Measurements from ENCODE around the gene LINGO1. TPM values are rescaled to one million over a fixed set of nuclear protein-coding genes. Genes with fewer than 3 reads are reported as not detected.

The LINGO1 gene
- polyA plus RNA-seq, 3 donors: not detected

- Histone ChIP-seq H3K27ac (ENCODE audit: low read depth in 1 of 2, low read length in 2 of 2) (no peak overlapping the region), H3K4me3 (replicated peaks in 1 of 3; ENCODE audit: low read depth in 2 of 3, low read length in 3 of 3) (no peak overlapping the region), H4K20me1 (ENCODE audit: insufficient read depth, low read length) (no peaks in the 10 kb centered on the region), H3K9ac (ENCODE audit: insufficient read depth, low read length, poor library complexity, severe bottlenecking) (no peak overlapping the region), H3K79me2 (ENCODE audit: insufficient read depth, low read length) (no peaks in the 10 kb centered on the region), H3K9me3 (replicated peaks in 1 of 2; ENCODE audit: control insufficient read depth in 1 of 2, insufficient read depth in 1 of 2, low read length in 2 of 2) (no peaks in the 10 kb centered on the region), H3K4me2 (replicated peaks; ENCODE audit: extremely low read depth, low read length, poor library complexity, severe bottlenecking) (no peak overlapping the region), H3K36me3 (replicated peaks in 1 of 2; ENCODE audit: control insufficient read depth in 1 of 2, insufficient read depth in 2 of 2, low read length in 2 of 2) (no peaks in the 10 kb centered on the region), H3K4me1 (ENCODE audit: control insufficient read depth in 1 of 2, insufficient read depth in 2 of 2, low read length in 2 of 2) (no peaks in the 10 kb centered on the region), H3K27me3 (ENCODE audit: control insufficient read depth in 2 of 2, insufficient read depth in 2 of 2, low read length in 2 of 2) (no peaks in the 10 kb centered on the region), H2AFZ (ENCODE audit: insufficient read depth, low read depth, low read length, poor library complexity, severe bottlenecking) (no peak overlapping the region)
- Mint-ChIP-seq H3K36me3 (no peaks in the 10 kb centered on the region), H3K4me1 (no peaks in the 10 kb centered on the region), H3K9me3 (peaks cover 0 to 5% (median 0%) of the 10 kb centered on the region in 7 donors), H3K4me3 (no peak overlapping the region), H3K27me3 (ENCODE audit: low read depth in 3 of 3) (peaks cover 2 to 6% (median 2%) of the 10 kb centered on the region in 3 donors), H3K27ac (no peak overlapping the region)
- intact Hi-C loops (cut with micrococcal nuclease): no loop called here
- DNase-seq: no peak
- 95% methylated on average over 31 of the region's 31 CpGs for WGBS (ENCODE audit: insufficient coverage)
- TF ChIP-seq CTCF (IDR thresholded peaks at IDR 0.05): no peak
These were observed 17.2 kb downstream of the LINGO1 start for GRCh38 chr15:77615472-77615871.

GRCh38 chr15:77614251-77614806 is 18.4 kb downstream of the LINGO1 start:
- TF ChIP-seq CTCF (IDR thresholded peaks at IDR 0.05): no peak
- Histone ChIP-seq H3K4me2 (replicated peaks; ENCODE audit: extremely low read depth, low read length, poor library complexity, severe bottlenecking) (no peak overlapping the region), H3K79me2 (ENCODE audit: insufficient read depth, low read length) (no peaks in the 10 kb centered on the region), H3K4me3 (replicated peaks in 1 of 3; ENCODE audit: low read depth in 2 of 3, low read length in 3 of 3) (no peak overlapping the region), H3K36me3 (replicated peaks in 1 of 2; ENCODE audit: control insufficient read depth in 1 of 2, insufficient read depth in 2 of 2, low read length in 2 of 2) (no peaks in the 10 kb centered on the region), H2AFZ (ENCODE audit: insufficient read depth, low read depth, low read length, poor library complexity, severe bottlenecking) (no peak overlapping the region), H3K9ac (ENCODE audit: insufficient read depth, low read length, poor library complexity, severe bottlenecking) (no peak overlapping the region), H3K4me1 (ENCODE audit: control insufficient read depth in 1 of 2, insufficient read depth in 2 of 2, low read length in 2 of 2) (no peaks in the 10 kb centered on the region), H3K9me3 (replicated peaks in 1 of 2; ENCODE audit: control insufficient read depth in 1 of 2, insufficient read depth in 1 of 2, low read length in 2 of 2) (no peaks in the 10 kb centered on the region), H3K27me3 (ENCODE audit: control insufficient read depth in 2 of 2, insufficient read depth in 2 of 2, low read length in 2 of 2) (no peaks in the 10 kb centered on the region), H4K20me1 (ENCODE audit: insufficient read depth, low read length) (no peaks in the 10 kb centered on the region), H3K27ac (ENCODE audit: low read depth in 1 of 2, low read length in 2 of 2) (no peak overlapping the region)
- peaks cover 2 to 6% (median 2%) of the 10 kb centered on the region in 3 donors for H3K27me3 Mint-ChIP-seq (ENCODE audit: low read depth in 3 of 3)
- no peaks in the 10 kb centered on the region for H3K4me1 Mint-ChIP-seq
- H3K9me3 Mint-ChIP-seq: peaks cover 0 to 5% (median 0%) of the 10 kb centered on the region in 7 donors
- H3K4me3 Mint-ChIP-seq: no peak overlapping the region
- no peak overlapping the region for H3K27ac Mint-ChIP-seq
- DNase-seq: no peak
- intact Hi-C loops (cut with micrococcal nuclease): no loop called here
- WGBS (ENCODE audit: insufficient coverage): 95% methylated on average over 48 of the region's 48 CpGs
- no peaks in the 10 kb centered on the region for H3K36me3 Mint-ChIP-seq

Data from CD14-positive monocyte (primary cell).